ELF-1 (cell line): ENCODE data around the gene TMEM121B.

Source experiments
- DNase-seq: peaks from one replicate; pipeline ENCODE4 v3.0.0-alpha.2; 2016; ENCODE audit warnings: low read depth, low spot score

TMEM121B gene

GRCh38 chr22:17091851-17092250 lies 29.3 kb downstream of the TMEM121B start:
- DNase-seq, result no peak

- no peak for DNase-seq
Measured at GRCh38 chr22:17090550-17090949, 30.6 kb downstream of the TMEM121B start.

GRCh38 chr22:17087498-17088131 lies 33.5 kb downstream of the TMEM121B start:
- DNase-seq, result no peak

GRCh38 chr22:17086788-17087497 lies 34.2 kb downstream of the TMEM121B start:
- DNase-seq, result no peak

- DNase-seq, result no peak
Measured at GRCh38 chr22:17086296-17086695, 34.9 kb downstream of the TMEM121B start.

- DNase-seq, result peak; percentile 20
Measured at GRCh38 chr22:17085277-17086181, 35.6 kb downstream of the TMEM121B start.

- DNase-seq, result peak; percentile 93
Measured at GRCh38 chr22:17084554-17085276, 36.4 kb downstream of the TMEM121B start, which contains the start of gene IL17RA. IL17RA (plus strand) TSS chr22:17085000; CDS start chr22:17085092, 92 bp downstream.

- no peak for DNase-seq
Measured at GRCh38 chr22:17083811-17084441, 37.2 kb downstream of the TMEM121B start.

GRCh38 chr22:17083255-17083654 lies 37.9 kb downstream of the TMEM121B start:
- no peak for DNase-seq

- no peak for DNase-seq
Measured at GRCh38 chr22:17079572-17079971, 41.6 kb downstream of the TMEM121B start.

GRCh38 chr22:17077255-17077654 lies 43.9 kb downstream of the TMEM121B start:
- no peak for DNase-seq

GRCh38 chr22:17074648-17075002 lies 46.5 kb downstream of the TMEM121B start:
- DNase-seq, result no peak

- no peak for DNase-seq
Measured at GRCh38 chr22:17072877-17073276, 48.3 kb downstream of the TMEM121B start.
